HG02938 (cell line): ENCODE results near the gene HEG1.
A peak's percentile ranks its signal among the peaks of the same experiment; 100 is the strongest.

Experiments
- ATAC-seq: cut with Tn5 transposase; IDR thresholded peaks from one replicate; pipeline ENCODE4 v1.9.1; 2021; ENCODE audit warnings: mild to moderate bottlenecking, moderate library complexity; ENCODE audit not compliant: unreplicated experiment

HEG1 gene

DNA sequence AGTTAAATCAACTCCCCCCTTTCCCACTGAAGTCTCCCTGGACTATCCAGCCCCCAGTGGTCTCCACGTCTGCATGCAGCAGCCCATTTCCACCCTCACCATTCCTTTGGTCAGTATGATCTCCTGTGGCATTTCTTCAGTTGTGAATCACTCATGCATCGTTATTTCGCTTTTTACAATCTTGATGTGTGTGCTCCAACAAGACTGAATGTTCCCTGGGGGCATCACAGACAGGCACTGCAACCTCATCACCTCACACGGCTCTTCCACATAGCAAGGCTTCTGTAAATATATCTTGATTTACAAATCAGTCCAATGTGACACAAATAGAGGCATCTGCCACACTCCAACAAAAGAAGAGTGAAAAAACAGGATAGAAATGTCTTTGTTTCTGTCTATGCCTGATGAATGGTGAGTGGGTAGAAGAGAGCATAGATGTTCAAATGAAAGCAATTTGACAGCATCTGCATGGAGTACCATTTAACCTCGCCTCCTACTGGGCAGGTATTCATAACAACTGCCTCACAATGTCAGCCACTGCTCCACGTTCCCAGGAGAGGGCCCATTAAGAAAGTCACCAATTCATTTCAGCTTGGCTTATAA, 5.2 kb downstream of the HEG1 start:
- ATAC-seq, result no peak

DNA sequence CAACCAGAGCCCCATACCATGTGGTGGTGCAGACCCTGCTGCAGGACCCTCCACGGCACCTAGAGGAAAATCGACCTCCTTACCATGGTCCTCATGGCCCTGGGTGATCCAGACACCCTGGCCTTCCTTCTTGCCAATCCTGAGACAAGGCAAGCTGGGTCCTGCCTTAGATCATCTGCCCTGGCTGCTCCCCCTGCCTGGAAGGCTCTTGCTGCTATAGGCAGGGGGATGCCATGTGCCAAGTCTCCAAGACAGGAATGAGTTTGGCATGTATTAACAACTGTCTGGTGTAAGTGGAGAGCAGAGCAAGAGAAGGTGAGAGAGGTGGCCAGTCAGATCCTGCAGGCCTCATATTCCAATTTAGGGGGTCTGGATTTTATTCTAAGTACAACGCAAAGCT, 7.5 kb downstream of the HEG1 start:
- no peak for ATAC-seq

DNA sequence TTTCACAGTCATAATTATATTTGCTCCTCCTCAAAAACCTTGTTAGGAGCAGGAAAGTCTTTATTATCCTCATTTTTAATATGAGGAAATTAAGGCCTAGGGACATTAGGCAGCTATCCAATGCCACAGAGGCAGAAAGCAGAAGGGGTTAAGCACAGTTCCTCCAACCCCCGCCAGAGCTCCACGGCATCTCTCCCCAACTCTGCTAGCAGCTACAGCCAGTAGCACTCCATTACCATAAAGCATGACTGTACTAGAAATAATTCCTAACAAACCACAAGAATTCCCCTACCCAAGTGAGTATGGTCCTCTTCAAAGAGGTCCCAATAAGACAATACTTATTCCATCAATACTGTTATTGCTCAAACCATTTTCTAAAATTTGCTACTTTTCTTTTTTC, 9.8 kb downstream of the HEG1 start:
- no peak for ATAC-seq

GRCh38 chr3:125045194-125045593, 10.6 kb downstream of the HEG1 start:
- ATAC-seq, result no peak

DNA sequence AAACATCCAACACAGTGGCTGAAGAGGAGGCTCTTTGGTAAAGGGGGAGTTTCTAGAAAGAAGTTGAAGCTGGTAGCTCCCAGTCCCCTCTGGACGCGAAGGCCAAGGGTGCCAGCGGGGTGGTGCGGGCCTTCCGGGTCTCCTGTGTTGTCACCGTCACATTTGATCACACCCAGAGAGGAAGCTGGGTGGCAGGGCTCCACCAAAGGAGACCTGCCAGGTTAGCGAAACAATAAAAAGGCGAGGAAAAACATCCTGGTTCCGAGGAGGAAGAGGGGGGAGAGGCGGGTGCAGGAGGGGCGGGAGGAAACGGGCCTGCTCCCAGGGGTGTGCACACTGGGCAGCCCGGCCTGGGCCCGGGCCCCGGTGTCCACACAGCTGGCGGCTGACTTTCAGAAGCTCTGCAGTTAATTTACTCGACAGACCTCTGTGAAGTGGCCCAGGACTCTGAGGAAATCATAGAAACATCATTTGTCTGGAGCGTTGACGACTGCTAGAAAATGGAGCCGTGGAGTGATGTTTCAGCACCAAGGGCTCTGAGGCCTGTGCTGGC, 12.1 kb downstream of the HEG1 start:
- ATAC-seq, result no peak

DNA sequence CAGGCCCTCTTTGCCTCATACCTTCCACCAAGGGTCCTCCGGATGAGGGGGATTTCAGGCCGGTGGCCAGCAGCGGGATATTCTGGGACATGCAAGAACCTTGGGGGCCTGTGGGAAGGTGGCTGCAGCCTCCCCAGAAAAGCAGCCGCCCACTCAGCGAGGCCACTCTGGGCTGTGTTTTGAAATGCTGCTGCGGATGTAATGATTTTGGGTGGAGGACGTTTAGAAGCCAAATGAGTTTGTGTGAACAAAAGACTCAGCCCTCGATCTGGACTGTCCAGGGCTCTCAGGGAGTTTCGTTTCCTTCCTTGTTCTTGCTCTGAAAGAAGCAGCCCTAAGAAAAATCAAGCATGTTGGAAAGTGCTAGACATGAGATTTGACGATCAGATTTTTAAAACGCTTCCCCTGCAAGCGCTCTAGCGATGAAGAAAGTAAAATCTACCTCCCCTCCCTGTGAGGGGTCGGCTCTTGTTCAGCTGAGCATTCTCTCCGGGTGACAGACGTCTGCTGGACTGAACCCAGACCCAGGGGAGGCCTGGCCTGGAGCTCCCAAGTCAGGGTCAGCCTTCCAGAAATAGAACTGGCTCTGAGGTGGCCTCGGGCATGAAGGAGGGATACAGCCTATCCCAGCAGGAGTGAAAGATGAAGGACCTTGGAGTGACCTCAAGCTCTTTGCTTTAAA, 12.9 kb downstream of the HEG1 start:
- ATAC-seq, result no peak

- ATAC-seq, result no peak
These were observed 16.4 kb downstream of the HEG1 start for GRCh38 chr3:125039131-125040100.

DNA sequence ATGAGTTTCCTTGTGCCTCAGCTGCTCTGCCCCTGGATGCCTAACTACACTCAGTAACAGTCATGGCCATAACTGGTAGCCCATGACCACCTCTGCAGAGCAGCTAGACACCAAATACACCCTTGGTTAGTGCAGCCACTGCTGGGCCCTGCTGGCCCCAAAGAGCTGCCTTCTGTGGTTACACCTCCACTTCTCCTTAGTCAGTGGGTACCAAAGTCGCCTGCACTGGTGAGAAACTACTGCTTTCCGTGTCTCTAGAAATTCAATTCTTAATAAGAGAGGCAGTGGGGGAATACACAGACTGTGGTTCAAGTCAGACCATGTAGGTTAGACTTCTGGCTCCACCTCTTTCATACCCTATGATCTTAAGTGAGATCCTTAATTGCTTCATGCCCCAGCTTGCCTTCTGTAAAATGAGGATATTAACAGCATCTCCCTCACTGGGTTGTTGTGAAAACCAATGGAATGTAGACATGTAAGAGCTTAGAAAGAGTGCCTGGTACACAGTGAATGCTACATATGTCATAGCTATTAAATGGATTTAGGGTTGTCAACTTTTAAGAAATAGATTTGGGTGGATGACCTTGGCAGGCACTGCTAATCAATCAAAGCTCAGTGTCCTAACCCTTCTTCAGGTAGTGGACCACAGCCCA, 18.2 kb downstream of the HEG1 start:
- no peak for ATAC-seq

DNA sequence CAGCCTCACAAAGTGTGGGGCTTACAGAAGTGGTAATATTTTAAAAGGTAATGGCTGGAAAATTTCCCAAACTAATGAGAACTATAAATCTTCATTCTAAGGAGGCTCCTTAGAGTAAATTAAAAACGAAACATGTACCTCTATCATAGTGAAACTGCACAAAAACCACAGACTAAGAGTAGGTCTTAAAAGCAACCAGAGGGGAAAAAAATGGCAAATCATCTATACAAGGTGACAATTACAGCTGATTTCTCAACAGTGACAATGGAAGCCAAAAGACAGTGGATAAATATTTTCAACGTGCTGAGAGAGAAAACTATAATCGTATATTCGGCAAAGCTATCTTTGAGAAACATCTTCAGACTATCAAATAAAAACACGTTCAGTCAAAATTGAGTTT, 20.6 kb downstream of the HEG1 start:
- ATAC-seq, result peak; percentile 85

GRCh38 chr3:125033616-125034015, 22.2 kb downstream of the HEG1 start:
- ATAC-seq, result no peak

DNA sequence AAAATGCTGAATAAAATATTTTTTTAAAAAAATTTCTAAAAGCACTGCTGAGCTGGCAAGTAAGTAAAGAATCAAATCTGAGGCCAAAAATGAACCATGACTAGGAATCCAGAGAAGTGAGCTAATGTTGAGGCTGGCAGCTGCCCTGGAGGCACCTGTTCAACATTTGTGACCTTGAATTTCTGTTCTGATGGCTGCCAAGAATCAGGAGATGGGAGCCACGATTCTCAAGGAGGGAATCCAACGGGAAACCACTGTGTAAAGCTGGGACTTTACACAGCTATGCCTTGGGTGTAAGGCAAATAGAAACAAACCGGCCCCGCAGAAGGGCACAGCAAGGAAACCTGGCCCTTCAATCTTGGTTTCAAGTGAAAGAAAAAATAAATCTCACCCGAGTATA, 22.7 kb downstream of the HEG1 start:
- ATAC-seq, result no peak

DNA sequence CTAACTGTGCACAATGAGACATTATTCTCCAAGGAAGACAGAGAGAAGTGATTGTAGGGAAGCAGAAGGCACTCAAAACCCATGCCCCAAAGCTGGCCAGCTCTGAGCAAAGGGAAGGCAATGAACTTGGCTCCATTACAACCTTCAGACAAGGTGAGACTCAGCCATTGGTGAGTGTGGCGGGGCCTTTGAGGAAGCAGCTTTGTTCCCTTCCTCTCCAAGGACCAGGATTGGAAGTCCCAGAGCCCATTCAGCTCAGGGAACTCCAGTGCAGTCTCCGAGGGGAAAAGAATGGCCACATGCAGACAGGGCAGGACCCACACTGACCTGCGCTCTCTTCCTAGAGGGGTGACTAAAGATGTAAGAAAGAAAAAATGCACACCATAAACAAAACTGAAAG, 23.1 kb downstream of the HEG1 start:
- no peak for ATAC-seq

- ATAC-seq, result no peak
These were observed 23.6 kb downstream of the HEG1 start for GRCh38 chr3:125032100-125032643.

DNA sequence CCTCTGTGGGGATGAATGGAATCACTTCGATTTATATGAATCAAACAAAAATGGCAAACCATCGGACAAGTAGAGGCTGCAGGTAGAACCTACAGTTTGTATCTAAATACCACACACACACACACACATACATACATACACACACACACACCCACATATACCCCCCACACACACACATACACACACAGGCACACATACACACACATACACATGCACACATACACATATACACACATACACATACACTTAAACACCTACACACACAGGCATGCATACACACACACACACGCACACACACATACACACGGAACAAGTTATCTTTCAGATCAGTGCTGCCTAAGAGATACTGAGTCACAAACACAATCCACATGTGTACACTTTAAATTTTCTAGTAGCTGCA, 24.3 kb downstream of the HEG1 start:
- ATAC-seq, result no peak

DNA sequence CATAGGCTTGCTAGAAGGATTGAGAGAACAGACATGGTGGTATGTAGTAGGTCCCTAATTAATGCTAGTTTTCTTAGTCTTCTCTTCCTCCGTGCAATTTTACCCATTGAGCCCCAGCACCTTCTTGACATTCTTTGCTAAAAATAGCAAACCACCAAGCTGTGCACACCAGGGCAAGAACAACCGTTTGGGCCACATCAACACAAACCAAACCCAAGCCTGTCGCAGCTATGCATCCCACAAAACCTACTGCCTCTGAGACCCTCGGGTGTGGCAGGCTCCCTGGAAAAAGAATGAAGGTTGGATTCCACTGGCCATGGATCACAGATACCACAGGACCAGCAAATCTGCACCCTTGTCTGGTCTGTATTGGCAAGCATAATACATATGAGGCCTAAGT, 27.1 kb downstream of the HEG1 start:
- ATAC-seq, result no peak

- ATAC-seq, result no peak
These were observed 30.2 kb downstream of the HEG1 start for GRCh38 chr3:125025642-125026041.

DNA sequence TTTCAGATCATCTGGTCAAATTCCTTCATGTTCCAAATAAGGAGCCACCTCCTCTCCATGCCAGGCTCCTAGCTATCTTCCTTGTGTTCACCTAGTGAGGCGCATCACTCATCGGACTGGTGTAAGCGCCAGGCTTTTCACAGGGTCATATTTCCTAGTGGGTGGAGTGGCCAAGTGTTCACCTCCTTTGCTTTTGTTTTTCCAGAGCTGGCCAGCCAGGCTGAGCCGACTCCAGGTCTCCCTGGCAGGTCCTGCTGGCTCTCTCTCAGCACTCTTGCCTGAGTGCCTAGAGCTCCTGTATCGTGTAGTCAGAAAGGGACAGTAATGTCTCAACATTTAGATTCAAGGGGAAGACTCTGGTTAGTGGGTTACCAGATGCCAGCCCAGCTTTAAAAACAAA, 31.0 kb downstream of the HEG1 start:
- ATAC-seq, result no peak

- ATAC-seq, result no peak
These were observed 31.8 kb downstream of the HEG1 start for GRCh38 chr3:125023833-125024555.

DNA sequence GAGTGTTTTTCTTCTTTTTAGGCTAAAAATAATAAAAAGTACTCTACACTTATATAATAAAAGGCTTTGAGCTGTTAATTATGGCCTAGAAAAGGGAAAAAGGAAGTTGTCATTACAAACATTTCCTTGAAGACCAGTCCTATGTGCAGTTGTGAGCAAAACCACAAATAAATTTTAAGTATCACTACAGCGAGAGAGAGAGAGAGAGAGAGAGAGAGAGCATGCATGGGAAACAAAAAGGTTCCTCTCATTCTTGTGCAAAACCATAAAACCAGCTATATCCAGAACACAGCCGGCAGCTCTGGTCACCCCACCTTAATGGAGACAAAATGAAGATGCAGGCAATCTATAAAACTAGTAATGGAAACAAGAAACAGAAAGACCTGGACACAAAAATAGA, 33.6 kb downstream of the HEG1 start:
- ATAC-seq, result no peak

GRCh38 chr3:125019271-125019670, 36.5 kb downstream of the HEG1 start:
- ATAC-seq, result no peak
